NCI-H226 (cell line): ENCODE data around the gene CYP2D6.
"Not testable (repeated sequence)": the region's sequence is repeated elsewhere in the genome, so short reads cannot be mapped to it uniquely, and the experiment has no call there.

Experiments used
- DNase-seq: peaks from one replicate; pipeline ENCODE4 v3.0.0-alpha.2; 2015

The CYP2D6 gene

GRCh38 chr22:42130639-42131431, at the start of gene CYP2D6:
TSS of gene CYP2D6 (minus strand) at chr22:42130810. CDS start at chr22:42130791, 19 bp downstream.
- not testable (repeated sequence) for DNase-seq

DNA sequence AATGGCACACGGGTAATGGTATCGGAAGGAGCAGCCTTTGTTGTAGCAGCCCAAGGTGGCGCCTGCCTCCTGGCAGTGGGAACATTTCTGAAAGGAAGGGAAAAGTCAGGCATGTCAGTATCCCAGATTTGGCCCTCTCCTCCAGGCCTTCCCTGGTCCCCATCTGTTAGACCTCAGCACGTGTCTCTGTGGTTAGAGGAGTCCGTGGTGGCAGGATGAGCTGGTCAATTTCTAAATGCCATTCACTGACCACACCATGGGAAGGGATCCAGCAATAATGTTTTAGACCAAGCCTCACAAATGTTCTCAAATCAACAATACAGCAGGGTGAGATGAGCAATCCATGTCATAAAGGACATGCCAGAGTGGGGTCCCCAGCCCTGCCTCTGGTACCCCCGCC, 49.0 kb upstream of the CYP2D6 start:
- DNase-seq, result no peak

DNA sequence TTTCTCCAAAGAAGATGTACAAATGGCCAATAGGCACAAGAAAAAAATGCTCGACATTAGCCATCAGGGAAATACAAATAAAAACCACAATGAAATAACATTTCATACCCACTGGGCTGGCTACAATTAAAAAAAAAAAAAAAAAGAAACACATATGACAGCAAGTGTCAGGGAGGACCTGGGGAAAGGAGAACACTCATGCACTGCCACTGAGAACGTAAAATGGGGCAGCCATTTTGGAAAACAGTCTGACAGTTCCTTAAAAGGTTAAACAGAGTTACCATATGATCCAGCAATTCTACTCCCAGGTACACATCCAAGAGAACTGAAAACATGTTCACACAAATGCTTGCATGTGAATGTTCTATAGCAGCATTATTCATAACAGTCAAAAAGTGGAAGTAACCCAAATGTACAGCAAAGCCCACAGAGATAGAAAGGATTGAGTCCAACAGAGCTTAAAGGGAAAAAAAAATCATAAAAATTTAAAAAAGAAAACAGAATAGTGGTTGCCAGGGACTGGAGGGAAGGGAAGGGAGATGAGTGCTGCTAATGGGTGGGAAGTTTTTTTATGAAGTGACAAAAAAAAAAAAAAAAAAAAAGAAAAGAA, 48.4 kb upstream of the CYP2D6 start:
- no peak for DNase-seq

- DNase-seq, result no peak
These were observed 47.3 kb upstream of the CYP2D6 start for GRCh38 chr22:42177891-42178336.

DNA sequence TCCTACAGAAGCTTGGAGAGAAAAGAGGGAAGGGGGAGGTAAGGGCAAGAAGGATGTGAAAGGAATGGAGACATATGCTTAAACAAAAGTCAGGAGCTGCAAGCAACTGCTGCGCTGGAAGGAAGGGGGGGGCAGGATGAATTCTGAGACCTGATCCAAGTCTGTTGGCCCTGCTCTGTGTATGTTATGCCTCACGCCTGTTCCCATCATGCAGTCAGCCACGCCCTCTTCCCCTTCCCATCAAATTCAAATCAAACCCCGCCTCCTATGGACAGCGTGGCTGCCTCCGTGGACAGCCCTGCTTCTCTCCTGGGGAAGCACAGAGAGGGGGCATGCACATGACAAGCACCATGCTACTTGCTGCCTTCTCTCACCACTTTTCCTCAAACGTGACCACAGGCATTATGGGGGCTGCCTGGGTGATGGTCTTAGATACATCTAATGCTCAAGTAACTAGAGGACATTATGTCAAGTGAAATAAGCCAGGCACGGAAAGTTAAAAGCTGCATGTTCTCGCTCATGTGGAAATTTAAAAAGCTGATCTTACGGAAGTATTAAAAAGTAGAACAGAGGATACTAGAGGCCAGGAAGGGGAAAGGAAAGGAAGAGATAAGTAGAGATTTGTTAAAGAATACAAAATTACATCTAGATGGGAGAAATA, 45.8 kb upstream of the CYP2D6 start:
- DNase-seq, result no peak

- no peak for DNase-seq
These were observed 43.5 kb upstream of the CYP2D6 start for GRCh38 chr22:42174062-42174461.

DNA sequence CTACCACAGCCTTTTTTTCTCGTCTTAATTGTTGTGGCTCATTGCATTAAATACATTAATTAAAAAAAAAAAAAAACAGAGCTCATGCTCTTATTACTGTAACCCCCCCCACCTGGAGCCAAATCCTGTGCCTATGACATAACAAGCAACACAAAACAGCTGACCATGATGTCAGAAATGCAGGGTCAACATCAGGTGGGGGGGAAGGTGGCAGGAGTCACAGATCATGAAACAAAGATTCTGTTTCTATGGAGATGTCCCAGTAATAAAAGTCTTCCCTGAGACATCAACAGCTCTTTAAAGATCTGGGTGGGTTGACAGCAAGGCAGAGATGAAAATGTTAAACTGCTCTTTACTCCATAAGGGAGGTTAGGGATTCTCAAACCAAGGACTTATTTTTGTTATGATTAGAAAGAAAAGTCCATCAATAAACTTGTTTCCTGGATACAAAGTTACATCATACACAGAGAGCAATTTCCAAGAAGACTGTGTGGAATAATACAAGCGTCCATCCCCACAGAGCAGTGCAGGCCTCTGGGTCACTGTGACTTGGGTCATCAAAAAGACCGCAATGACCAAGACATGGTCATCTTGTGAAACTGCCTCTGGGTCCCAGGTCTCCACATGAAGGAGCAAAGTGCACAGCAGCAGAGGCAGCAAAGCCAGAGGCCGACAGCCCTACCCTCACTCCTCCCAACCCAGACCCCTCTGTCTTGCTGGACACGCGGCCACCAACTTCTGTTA, 42.7 kb upstream of the CYP2D6 start:
- no peak for DNase-seq

- DNase-seq, result no peak
These were observed 42.2 kb upstream of the CYP2D6 start for GRCh38 chr22:42172773-42173172.

DNA sequence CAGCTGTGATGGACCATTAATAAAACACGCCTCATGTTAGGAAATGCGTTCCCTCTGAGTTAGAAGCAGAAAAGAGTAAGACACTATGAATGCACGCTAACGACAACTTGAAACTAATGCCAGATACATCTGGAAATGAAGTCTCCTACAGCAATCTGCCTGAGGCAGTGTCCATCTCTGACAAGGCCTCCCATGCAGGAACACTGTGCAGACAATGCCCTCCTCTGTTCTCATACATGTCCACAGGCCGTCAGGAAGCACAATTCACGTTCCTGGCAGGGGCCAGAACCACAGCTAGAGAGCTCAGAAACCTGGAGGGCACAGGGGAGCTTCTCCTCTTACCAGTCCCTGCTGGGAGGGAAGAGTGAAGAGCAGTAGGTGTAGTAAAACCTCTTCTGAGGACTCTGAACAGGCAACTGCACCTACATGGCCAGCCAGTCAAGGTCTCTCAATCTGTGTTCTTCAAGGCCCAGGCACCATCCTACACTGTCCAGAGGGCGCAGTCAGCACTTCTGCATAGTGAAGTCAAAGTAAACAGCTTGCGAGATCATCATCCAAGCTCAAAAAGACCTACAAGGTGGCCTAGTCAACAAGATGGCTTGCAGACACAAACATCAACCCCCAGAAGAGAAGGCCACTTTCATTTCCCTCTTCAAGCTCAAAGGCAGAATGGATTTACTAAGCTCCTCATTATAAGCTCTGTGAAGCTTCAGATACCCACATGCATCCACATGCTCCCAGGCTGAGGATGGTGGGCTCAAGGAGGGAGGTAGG, 41.5 kb upstream of the CYP2D6 start:
- no peak for DNase-seq

DNA sequence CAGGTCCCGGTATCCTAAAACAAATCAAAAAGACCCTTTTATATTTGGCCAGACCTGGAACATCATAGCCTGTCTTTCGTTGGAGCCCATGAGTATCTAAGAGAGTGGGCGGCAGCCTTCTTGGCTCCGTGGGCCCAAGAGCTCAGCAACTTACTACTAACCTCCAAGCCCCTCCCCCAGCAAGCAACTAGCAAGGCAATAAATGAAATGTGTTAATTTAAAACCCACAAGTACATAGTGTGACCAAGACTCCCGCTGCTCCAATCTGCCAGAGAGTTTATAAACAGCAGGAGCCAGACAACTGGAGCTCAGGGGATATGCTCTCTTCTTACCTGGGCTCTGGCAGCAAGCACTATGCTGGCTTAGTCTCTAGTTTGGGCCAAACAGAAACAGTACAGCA, 40.8 kb upstream of the CYP2D6 start:
- DNase-seq, result no peak

DNA sequence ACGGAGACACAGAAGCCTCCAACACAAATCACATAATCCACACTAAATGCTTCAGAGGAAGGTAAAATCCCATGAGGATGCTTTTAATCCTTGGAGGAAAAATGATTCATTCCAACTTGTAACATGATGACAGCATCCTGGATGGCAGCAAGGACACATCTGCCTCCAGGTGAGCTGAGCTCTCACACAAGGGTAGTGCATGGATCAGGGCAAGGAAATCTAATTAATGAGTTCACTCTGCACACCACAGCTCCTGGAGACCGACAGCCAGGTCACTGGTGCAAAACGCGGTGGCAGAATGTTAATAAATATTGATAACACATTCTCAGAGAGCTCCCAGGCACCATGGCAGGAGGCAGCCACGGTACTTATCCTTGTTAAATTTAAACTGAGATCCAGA, 40.3 kb upstream of the CYP2D6 start:
- DNase-seq, result no peak

GRCh38 chr22:42169055-42169469, 38.5 kb upstream of the CYP2D6 start:
- DNase-seq, result no peak

- no peak for DNase-seq
These were observed 37.9 kb upstream of the CYP2D6 start for GRCh38 chr22:42168476-42168875.

DNA sequence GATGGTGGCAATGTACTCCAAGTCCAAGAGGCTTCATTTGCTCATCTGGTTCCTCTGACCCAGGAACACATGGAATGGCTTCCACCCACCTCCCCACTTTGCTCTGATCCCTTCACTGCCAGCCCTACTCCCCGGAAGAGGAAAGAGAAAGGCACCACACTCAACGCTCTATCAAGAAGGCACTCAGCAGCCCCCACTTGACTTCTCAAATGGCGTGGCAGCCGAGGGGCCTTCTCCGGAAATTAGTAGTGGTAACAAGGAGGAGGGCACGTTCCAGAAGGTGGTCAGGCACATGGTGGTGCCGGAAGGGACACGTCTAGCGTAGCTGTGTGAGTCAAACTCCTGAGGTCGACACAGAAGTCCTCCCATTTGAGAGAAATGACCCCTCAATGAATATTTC, 36.5 kb upstream of the CYP2D6 start:
- no peak for DNase-seq

DNA sequence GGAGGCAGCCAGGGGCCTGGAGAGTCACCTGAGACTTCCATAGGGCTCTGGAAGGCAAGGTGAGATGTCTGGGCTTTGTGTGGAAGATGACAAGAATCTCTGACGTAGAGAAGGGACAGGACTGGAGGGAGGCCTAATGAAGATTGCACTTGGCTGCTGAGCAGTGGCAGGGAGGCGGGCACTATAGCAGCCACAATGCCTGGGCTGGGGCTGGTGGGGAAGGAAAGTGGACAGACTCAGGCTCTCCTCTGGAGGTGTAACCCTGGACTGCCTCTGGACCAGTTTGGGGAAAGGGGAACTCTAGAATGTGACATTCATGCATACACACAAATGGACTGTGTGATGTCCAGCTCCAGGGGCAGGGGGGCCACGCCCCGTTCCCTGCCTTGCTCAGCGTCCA, 34.3 kb upstream of the CYP2D6 start:
- no peak for DNase-seq

- no peak for DNase-seq
These were observed 32.9 kb upstream of the CYP2D6 start for GRCh38 chr22:42163515-42163914.

GRCh38 chr22:42162728-42163489, 32.3 kb upstream of the CYP2D6 start:
- no peak for DNase-seq

- DNase-seq, result no peak
These were observed 30.5 kb upstream of the CYP2D6 start for GRCh38 chr22:42160830-42161696.

DNA sequence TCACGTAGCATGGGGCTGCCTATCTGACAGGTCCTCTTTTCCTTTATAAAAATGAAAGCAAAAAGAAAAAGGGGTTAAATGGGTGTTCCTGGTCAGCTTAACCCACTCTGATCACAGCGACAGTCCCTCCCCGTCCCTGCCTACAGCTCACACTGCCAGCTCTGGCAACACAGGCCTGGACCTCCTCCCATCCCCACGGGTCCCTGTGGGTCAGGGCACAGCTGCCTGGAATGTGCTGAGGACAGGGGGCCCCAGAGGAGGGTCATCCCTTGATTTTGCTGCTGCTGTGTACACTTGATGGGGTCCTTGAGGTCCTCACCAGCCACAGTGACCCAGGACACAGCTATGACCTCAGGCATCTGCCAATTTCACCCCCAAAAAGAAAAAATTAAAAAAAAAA, 29.6 kb upstream of the CYP2D6 start:
- no peak for DNase-seq

DNA sequence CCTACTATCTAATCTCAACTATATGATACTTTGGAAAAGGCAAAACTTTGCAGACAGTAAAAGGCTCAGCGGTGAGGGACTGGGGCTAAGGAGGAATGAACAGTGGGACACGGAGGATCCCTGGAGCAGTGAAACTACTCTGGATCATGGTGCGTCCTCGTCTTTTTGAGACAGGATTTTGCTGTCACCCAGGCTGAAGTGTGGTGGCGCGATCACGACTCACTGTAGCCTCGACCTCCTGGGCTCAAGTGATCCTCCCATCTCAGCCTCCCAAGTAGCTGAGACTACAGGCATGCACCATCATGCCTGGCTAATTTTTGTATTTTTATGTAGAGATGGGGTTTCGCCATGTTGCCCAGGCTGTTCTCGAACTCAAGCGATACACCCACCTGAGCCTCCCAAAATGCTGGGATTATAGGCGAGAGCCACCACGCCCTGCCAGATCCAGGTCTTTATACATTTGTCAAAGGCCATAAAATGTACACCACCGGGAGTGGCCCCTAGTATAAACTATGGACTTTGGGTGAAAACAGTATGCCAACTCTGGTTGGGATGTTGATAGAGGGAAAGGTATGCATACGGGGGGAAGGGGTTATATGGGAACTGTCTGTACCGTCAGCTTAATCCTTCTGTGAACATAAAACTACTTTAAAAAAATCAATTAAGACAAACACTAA, 28.0 kb upstream of the CYP2D6 start:
- DNase-seq, result no peak
